ENCODE data around the gene PMIS2. TPM values are rescaled to one million over a fixed set of nuclear protein-coding genes. Genes with fewer than 3 reads are reported as not detected.

PMIS2 gene
- total RNA-seq, 2 donors from 2014 or later: not detected

DNA sequence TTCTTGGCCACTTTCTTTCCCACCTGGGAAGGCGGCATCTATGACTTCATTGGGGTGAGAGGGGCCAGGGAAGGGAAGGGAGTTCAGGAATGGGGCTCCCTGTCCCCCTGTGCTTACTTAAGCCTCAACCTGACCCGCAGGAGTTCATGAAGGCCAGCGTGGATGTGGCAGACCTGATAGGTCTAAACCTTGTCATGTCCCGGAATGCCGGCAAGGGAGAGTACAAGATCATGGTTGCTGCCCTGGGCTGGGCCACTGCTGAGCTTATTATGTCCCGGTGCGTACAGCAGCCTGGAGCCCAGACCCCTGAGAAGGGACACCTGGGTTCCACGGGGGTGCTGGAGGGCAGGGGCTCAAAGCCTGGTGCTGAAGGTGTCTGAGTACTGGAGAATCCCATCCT, 39.4 kb upstream of the PMIS2 start:
- H3K9ac ChIP-seq (ENCODE audit: low read depth in 2 of 2, low read length in 2 of 2): peak overlapping the region; percentile 62 to 79
- peak overlapping the region; percentile 88 for H3K4me3 ChIP-seq
- no peaks in the 10 kb centered on the region for H3K36me3 ChIP-seq
- H3K27ac ChIP-seq: no peak overlapping the region
- DNase-seq: no peak
- peaks cover 9% of the 10 kb centered on the region for H3K4me1 ChIP-seq
- intact Hi-C loops (cut with DNase I): loop anchor here (5.0 kb wide), 1 partner anchor 166 kb away; no protein-coding TSS in a partner anchor
- TF ChIP-seq, protein P1, sequence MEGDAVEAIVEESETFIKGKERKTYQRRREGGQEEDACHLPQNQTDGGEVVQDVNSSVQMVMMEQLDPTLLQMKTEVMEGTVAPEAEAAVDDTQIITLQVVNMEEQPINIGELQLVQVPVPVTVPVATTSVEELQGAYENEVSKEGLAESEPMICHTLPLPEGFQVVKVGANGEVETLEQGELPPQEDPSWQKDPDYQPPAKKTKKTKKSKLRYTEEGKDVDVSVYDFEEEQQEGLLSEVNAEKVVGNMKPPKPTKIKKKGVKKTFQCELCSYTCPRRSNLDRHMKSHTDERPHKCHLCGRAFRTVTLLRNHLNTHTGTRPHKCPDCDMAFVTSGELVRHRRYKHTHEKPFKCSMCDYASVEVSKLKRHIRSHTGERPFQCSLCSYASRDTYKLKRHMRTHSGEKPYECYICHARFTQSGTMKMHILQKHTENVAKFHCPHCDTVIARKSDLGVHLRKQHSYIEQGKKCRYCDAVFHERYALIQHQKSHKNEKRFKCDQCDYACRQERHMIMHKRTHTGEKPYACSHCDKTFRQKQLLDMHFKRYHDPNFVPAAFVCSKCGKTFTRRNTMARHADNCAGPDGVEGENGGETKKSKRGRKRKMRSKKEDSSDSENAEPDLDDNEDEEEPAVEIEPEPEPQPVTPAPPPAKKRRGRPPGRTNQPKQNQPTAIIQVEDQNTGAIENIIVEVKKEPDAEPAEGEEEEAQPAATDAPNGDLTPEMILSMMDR (IDR thresholded peaks at IDR 0.05): no peak
- H3K9me3 ChIP-seq: no peaks in the 10 kb centered on the region
- no peaks in the 10 kb centered on the region for H3K27me3 ChIP-seq

DNA sequence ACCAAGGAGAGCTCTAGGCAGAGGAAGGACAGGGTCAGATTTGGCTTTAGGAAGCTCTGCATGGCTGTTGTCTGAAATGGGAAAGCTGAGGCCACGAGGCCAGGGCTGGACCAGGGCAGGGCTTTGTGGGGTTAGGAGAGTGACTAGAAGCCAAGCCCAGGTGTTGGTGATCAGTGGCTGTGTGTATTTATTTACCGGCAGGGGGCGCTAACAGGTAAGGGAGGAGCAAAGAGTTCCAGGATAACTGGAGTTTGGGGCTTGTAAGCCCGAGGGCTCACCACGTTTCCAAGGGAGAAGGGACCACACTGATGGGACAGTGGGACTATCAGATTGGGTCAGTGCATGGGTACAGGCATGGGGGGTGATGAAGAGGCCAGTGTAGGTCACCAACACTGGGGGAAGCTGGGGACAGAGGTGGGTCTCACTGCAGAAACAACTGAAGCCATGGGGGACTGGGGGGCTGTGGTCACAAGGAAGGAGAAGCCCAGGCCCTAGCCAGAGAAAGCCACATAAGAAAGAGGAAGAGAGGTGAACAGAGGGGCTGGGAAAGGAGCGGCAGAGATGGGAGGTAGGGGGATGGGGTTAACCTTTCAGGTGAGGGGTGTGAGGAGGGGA, 36.7 kb upstream of the PMIS2 start:
- Histone ChIP-seq H3K4me1 (peaks cover 9% of the 10 kb centered on the region), H3K9ac (ENCODE audit: low read depth in 2 of 2, low read length in 2 of 2) (no peak overlapping the region), H3K27ac (no peak overlapping the region), H3K4me3 (no peak overlapping the region), H3K27me3 (no peaks in the 10 kb centered on the region), H3K36me3 (no peaks in the 10 kb centered on the region), H3K9me3 (no peaks in the 10 kb centered on the region)
- intact Hi-C loops (cut with DNase I): loop anchor here (5.0 kb wide), 1 partner anchor 163 kb away; no protein-coding TSS in a partner anchor
- peak; percentile 68 for DNase-seq
- TF ChIP-seq, protein P1 (IDR thresholded peaks at IDR 0.05): peak; percentile 64

DNA sequence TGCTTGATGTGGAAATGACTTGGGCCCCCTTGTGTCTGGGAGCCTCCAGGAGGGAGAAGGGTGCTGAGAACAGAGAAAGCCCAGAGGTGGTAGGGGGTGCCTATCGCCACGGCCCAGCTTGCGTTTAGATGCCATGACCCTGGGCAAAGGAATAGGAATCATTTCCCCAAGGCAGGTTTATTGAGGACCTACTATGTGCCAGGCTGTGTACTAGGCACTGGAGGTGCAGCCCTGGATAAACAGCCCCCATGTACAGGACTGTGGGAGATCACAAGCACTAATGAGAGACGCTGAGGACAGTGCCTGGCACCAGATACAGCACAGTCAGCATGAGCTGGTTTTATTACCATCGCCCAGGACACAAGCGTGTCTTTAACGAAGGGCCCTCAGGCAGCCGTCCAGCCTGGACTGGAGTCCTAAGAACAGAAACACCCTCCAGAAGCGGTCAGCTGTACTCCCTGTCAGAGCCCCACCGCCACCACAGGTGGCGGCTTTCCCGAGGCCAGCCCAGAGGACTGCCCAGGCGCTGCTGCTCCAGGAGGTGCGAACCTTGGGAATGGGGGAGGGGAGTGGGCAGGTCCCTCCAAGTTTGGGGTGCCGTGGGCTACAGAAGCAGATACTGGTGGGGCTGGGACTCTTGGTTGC, 36.0 kb upstream of the PMIS2 start:
- no peak overlapping the region for H3K4me3 ChIP-seq
- no peaks in the 10 kb centered on the region for H3K9me3 ChIP-seq
- intact Hi-C loops (cut with DNase I): loop anchor here (5.0 kb wide), 1 partner anchor 162 kb away; no protein-coding TSS in a partner anchor
- DNase-seq: no peak
- H3K27me3 ChIP-seq: no peaks in the 10 kb centered on the region
- no peak overlapping the region for H3K27ac ChIP-seq
- H3K9ac ChIP-seq (ENCODE audit: low read depth in 2 of 2, low read length in 2 of 2): no peak overlapping the region
- no peaks in the 10 kb centered on the region for H3K36me3 ChIP-seq
- TF ChIP-seq, protein P1 (IDR thresholded peaks at IDR 0.05): no peak
- H3K4me1 ChIP-seq: peaks cover 9% of the 10 kb centered on the region

DNA sequence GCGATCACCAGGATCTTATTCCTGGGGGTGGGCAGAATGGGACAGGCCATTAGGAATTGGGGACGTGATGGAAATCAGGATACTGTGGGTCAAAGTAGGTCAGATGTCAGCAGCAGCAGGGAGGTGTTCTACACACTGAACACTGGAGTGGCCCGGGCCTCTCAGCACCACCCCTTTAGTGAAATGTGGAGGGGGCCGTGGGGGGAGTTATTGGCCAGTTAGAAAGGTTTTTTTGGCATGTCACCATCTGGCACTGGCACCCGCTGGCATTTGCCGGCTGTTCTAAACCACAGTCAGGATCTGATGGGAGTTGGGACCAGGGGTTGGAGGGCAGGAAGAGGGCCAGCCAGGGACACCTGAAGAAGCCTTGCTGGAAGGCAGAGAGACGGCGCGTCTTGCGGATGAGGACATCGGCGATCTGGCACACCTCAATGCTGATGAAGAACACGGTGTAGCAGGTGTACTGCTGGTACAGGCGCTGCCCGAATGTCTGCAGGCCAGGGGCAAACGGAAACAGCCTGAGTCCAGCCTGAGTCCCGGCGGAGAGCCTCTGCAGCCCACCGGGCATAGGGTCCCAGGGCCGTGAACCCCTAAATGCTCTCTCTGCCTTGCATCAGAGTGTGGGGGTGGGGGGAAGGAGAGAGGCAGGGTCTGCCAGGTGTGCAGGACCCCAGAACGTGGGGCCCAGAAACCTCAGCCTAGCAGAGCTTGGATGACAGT, 34.7 kb upstream of the PMIS2 start:
- Histone ChIP-seq H3K4me1 (peaks cover 5% of the 10 kb centered on the region), H3K36me3 (no peaks in the 10 kb centered on the region), H3K27me3 (no peaks in the 10 kb centered on the region), H3K27ac (no peak overlapping the region), H3K9ac (ENCODE audit: low read depth in 2 of 2, low read length in 2 of 2) (no peak overlapping the region), H3K4me3 (no peak overlapping the region), H3K9me3 (no peaks in the 10 kb centered on the region)
- intact Hi-C loops (cut with DNase I): no loop called here
- TF ChIP-seq, protein P1 (IDR thresholded peaks at IDR 0.05): no peak
- DNase-seq: no peak

DNA sequence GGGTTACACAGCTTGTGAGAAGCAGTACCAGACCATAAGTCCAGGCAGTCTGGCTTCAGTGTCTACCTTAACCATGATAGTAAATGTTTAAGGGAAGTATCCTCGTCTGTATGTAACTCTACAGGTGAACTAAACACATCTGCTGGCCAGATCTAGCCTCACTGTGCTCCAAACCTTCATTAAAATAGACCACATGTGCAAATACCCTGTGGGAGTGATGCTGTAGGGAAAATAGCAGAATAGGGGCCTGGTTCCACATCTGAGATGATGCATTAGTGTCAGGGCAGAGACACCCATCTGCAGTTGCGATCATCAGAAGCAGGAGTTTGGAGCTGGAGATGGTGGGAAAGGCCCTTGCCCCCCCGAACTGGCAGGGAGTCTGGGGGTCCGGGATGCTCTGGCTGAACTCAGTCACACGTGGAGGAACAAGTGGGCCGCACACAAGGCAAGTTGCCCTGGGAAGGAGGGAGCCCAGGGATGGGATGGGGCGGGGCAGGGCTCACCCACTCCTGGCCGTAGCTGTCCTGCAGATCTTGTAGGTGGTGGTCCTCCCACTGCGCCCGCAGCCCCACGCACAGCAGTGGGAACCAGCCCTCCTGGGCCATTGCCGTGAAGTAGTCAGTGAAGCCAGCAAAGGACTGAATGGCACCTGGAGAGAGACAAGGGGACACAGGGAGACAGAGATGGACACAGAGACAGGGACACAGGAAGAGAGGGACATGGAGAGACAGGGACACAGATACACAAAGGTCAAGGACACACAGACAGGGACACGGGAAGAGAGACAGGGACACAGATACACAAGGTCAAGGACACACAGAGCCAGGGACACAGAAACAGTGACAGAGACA, 33.2 kb upstream of the PMIS2 start:
- no peak overlapping the region for H3K9ac ChIP-seq (ENCODE audit: low read depth in 2 of 2, low read length in 2 of 2)
- no peaks in the 10 kb centered on the region for H3K36me3 ChIP-seq
- TF ChIP-seq, protein P1 (IDR thresholded peaks at IDR 0.05): no peak
- no peaks in the 10 kb centered on the region for H3K9me3 ChIP-seq
- no peaks in the 10 kb centered on the region for H3K27me3 ChIP-seq
- H3K4me1 ChIP-seq: no peaks in the 10 kb centered on the region
- H3K27ac ChIP-seq: no peak overlapping the region
- H3K4me3 ChIP-seq: no peak overlapping the region
- intact Hi-C loops (cut with DNase I): no loop called here
- no peak for DNase-seq

Data from colonic mucosa (tissue), 4 donors.